ENCODE results near the gene ZFP92. TPM values are rescaled to one million over a fixed set of nuclear protein-coding genes. Genes with fewer than 3 reads are reported as not detected.
"Not testable (repeated sequence)": the region's sequence is repeated elsewhere in the genome, so short reads cannot be mapped to it uniquely, and the experiment has no call there.

The ZFP92 gene
- total RNA-seq, 1 experiment from 2014 or later = not detected

GRCh38 chrX:153380691-153381090, 30.6 kb upstream of the ZFP92 start:
- peak; percentile 19 for DNase-seq
- Histone ChIP-seq H3K36me3 (replicated peaks; ENCODE audit: control insufficient read depth, insufficient read depth, low read length) (no peaks in the 10 kb centered on the region), H3K27me3 (ENCODE audit: control insufficient read depth, insufficient read depth, low read length) (no peaks in the 10 kb centered on the region)

GRCh38 chrX:153381684-153382532, 29.4 kb upstream of the ZFP92 start:
- peak; percentile 46 for DNase-seq
- no peaks in the 10 kb centered on the region for H3K27me3 ChIP-seq (ENCODE audit: control insufficient read depth, insufficient read depth, low read length)

More at GRCh38 chrX:153380691-153381090, 30.6 kb upstream of the ZFP92 start:
- no peak overlapping the region for H3K4me3 ChIP-seq (ENCODE audit: insufficient read depth, low read depth, low read length)

GRCh38 chrX:153382563-153383482, 28.4 kb upstream of the ZFP92 start:
- no peak overlapping the region for H3K4me3 ChIP-seq (ENCODE audit: insufficient read depth, low read depth, low read length)
- no peaks in the 10 kb centered on the region for H3K27me3 ChIP-seq (ENCODE audit: control insufficient read depth, insufficient read depth, low read length)
- H3K36me3 ChIP-seq (replicated peaks; ENCODE audit: control insufficient read depth, insufficient read depth, low read length) = no peaks in the 10 kb centered on the region
- no peak for DNase-seq

More at GRCh38 chrX:153381684-153382532, 29.4 kb upstream of the ZFP92 start:
- Histone ChIP-seq H3K36me3 (replicated peaks; ENCODE audit: control insufficient read depth, insufficient read depth, low read length) (no peaks in the 10 kb centered on the region), H3K4me3 (ENCODE audit: insufficient read depth, low read depth, low read length) (no peak overlapping the region)

GRCh38 chrX:153384390-153384789, 26.9 kb upstream of the ZFP92 start:
- no peak for DNase-seq
- Histone ChIP-seq H3K4me3 (ENCODE audit: insufficient read depth, low read depth, low read length) (no peak overlapping the region), H3K36me3 (replicated peaks; ENCODE audit: control insufficient read depth, insufficient read depth, low read length) (no peaks in the 10 kb centered on the region), H3K27me3 (ENCODE audit: control insufficient read depth, insufficient read depth, low read length) (no peaks in the 10 kb centered on the region)

GRCh38 chrX:153384973-153385372, 26.3 kb upstream of the ZFP92 start:
- not testable (repeated sequence) for H3K27me3 ChIP-seq (ENCODE audit: control insufficient read depth, insufficient read depth, low read length); H3K36me3 ChIP-seq (replicated peaks; ENCODE audit: control insufficient read depth, insufficient read depth, low read length); DNase-seq; H3K4me3 ChIP-seq (ENCODE audit: insufficient read depth, low read depth, low read length)

GRCh38 chrX:153386097-153386496, 25.2 kb upstream of the ZFP92 start:
- no peaks in the 10 kb centered on the region for H3K27me3 ChIP-seq (ENCODE audit: control insufficient read depth, insufficient read depth, low read length)
- no peak for DNase-seq

GRCh38 chrX:153387345-153387744, 23.9 kb upstream of the ZFP92 start:
- no peak for DNase-seq
- H3K27me3 ChIP-seq (ENCODE audit: control insufficient read depth, insufficient read depth, low read length) = no peaks in the 10 kb centered on the region
- H3K4me3 ChIP-seq (ENCODE audit: insufficient read depth, low read depth, low read length) = no peak overlapping the region
- H3K36me3 ChIP-seq (replicated peaks; ENCODE audit: control insufficient read depth, insufficient read depth, low read length) = no peaks in the 10 kb centered on the region

More at GRCh38 chrX:153386097-153386496, 25.2 kb upstream of the ZFP92 start:
- Histone ChIP-seq H3K4me3 (ENCODE audit: insufficient read depth, low read depth, low read length) (no peak overlapping the region), H3K36me3 (replicated peaks; ENCODE audit: control insufficient read depth, insufficient read depth, low read length) (no peaks in the 10 kb centered on the region)

- H3K36me3 ChIP-seq (replicated peaks; ENCODE audit: control insufficient read depth, insufficient read depth, low read length) = no peaks in the 10 kb centered on the region
- peak; percentile 21 for DNase-seq
- H3K27me3 ChIP-seq (ENCODE audit: control insufficient read depth, insufficient read depth, low read length) = no peaks in the 10 kb centered on the region
- H3K4me3 ChIP-seq (ENCODE audit: insufficient read depth, low read depth, low read length) = no peak overlapping the region
Observed at GRCh38 chrX:153387987-153388721, 23.1 kb upstream of the ZFP92 start.

- Histone ChIP-seq H3K27me3 (ENCODE audit: control insufficient read depth, insufficient read depth, low read length) (no peaks in the 10 kb centered on the region), H3K4me3 (ENCODE audit: insufficient read depth, low read depth, low read length) (no peak overlapping the region), H3K36me3 (replicated peaks; ENCODE audit: control insufficient read depth, insufficient read depth, low read length) (no peaks in the 10 kb centered on the region)
- peak; percentile 16 for DNase-seq
Observed at GRCh38 chrX:153388722-153389459, 22.4 kb upstream of the ZFP92 start.

- not testable (repeated sequence) for H3K36me3 ChIP-seq (replicated peaks; ENCODE audit: control insufficient read depth, insufficient read depth, low read length); H3K4me3 ChIP-seq (ENCODE audit: insufficient read depth, low read depth, low read length); DNase-seq; H3K27me3 ChIP-seq (ENCODE audit: control insufficient read depth, insufficient read depth, low read length)
Observed at GRCh38 chrX:153389460-153389768, 21.9 kb upstream of the ZFP92 start.

GRCh38 chrX:153392642-153393321, 18.5 kb upstream of the ZFP92 start:
- Histone ChIP-seq H3K4me3 (ENCODE audit: insufficient read depth, low read depth, low read length) (no peak overlapping the region), H3K27me3 (ENCODE audit: control insufficient read depth, insufficient read depth, low read length) (no peaks in the 10 kb centered on the region), H3K36me3 (replicated peaks; ENCODE audit: control insufficient read depth, insufficient read depth, low read length) (no peaks in the 10 kb centered on the region)
- peak; percentile 17 for DNase-seq

GRCh38 chrX:153394612-153395011, 16.7 kb upstream of the ZFP92 start:
- Histone ChIP-seq H3K36me3 (replicated peaks; ENCODE audit: control insufficient read depth, insufficient read depth, low read length) (no peaks in the 10 kb centered on the region), H3K27me3 (ENCODE audit: control insufficient read depth, insufficient read depth, low read length) (no peaks in the 10 kb centered on the region), H3K4me3 (ENCODE audit: insufficient read depth, low read depth, low read length) (no peak overlapping the region)
- peak; percentile 38 for DNase-seq

- no peaks in the 10 kb centered on the region for H3K36me3 ChIP-seq (replicated peaks; ENCODE audit: control insufficient read depth, insufficient read depth, low read length)
- H3K27me3 ChIP-seq (ENCODE audit: control insufficient read depth, insufficient read depth, low read length) = no peaks in the 10 kb centered on the region
- H3K4me3 ChIP-seq (ENCODE audit: insufficient read depth, low read depth, low read length) = no peak overlapping the region
- DNase-seq = peak; percentile 24
Observed at GRCh38 chrX:153395613-153396319, 15.5 kb upstream of the ZFP92 start.

All from H7 (cell line).